Panc1 (cell line): ENCODE data around the gene PSORS1C2. TPM values are rescaled to one million over a fixed set of nuclear protein-coding genes. Genes with fewer than 3 reads are reported as not detected.
"Not testable (repeated sequence)": the region's sequence is repeated elsewhere in the genome, so short reads cannot be mapped to it uniquely, and the experiment has no call there.

Source experiments
- ATAC-seq: fragments of 200-7000 bp; cut with Tn5 transposase; 2 replicates; pipeline ENCODE4 v1.9.1; 2020; ENCODE audit warnings: mild to moderate bottlenecking, moderate library complexity
- BruUV-seq: library from RNA; stranded (reverse); fragments of 400-500 nt; replicated peaks from 2 replicates; lab custom pipeline; 2021; lab: Mats Ljungman, UMichigan
- CTCF ChIA-PET: fragments of 300-600 bp; sonication (Branson Sonifier 250); formaldehyde crosslinking; loops from one replicate; lab custom pipeline; 2022; ENCODE audit warnings: antibody characterized with exemption; lab: Charles Lee
- POLR2A ChIA-PET: fragments of 300-600 bp; sonication (Branson Sonifier 250); formaldehyde crosslinking; loops from one replicate; lab custom pipeline; 2022; ENCODE audit warnings: antibody characterized with exemption; lab: Charles Lee
- DNase-seq: peaks from one replicate; pipeline ENCODE4 v3.0.0-alpha.2; 2010; ENCODE audit warnings: low read depth, low spot score
- H3K27ac ChIP-seq: 2 replicates; pipeline ENCODE4 v1.5.1; 2011; ENCODE audit warnings: mild to moderate bottlenecking, low read length, inconsistent platforms
- H3K27me3 ChIP-seq: fragments of 200-500 bp; sonication (Bioruptor generic); 2 replicates; pipeline ENCODE4 v1.6.0; 2014; ENCODE audit warnings: low read length, inconsistent platforms; ENCODE audit not compliant: control insufficient read depth, insufficient read depth
- H3K36me3 ChIP-seq: fragments of 200-500 bp; sonication (Bioruptor generic); 2 replicates; pipeline ENCODE4 v1.5.1; 2014; ENCODE audit warnings: inconsistent platforms, mild to moderate bottlenecking, low read length, moderate library complexity; ENCODE audit not compliant: control insufficient read depth, insufficient read depth
- H3K4me1 ChIP-seq: 2 replicates; pipeline ENCODE4 v1.5.1; 2011; ENCODE audit warnings: inconsistent platforms, mild to moderate bottlenecking, low read length, moderate library complexity; ENCODE audit not compliant: control insufficient read depth, insufficient read depth
- H3K4me3 ChIP-seq, 2 experiments: 2 replicates each; pipeline ENCODE4 v1.5.1; 2011 to 2012; ENCODE audit warnings: low read depth in 2 of 2, low read length in 2 of 2, mild to moderate bottlenecking in 2 of 2, inconsistent platforms in 1 of 2, moderate library complexity in 1 of 2
- H3K9me3 ChIP-seq: fragments of 200-500 bp; sonication (Bioruptor generic); 2 replicates; pipeline ENCODE4 v1.5.1; 2014; ENCODE audit warnings: low read depth, mild to moderate bottlenecking, inconsistent platforms, low read length, moderate library complexity; ENCODE audit not compliant: control insufficient read depth, insufficient read depth
- POLR2AphosphoS5 ChIP-seq: IDR thresholded peaks from 2 replicates; pipeline ENCODE4 v1.6.1; 2012; ENCODE audit warnings: mild to moderate bottlenecking, low read depth, low read length, moderate library complexity
- SIN3A ChIP-seq: IDR thresholded peaks from 2 replicates; pipeline ENCODE4 v1.6.1; 2012; ENCODE audit warnings: low read depth, mild to moderate bottlenecking, low read length, moderate library complexity, borderline replicate concordance; ENCODE audit not compliant: insufficient read depth
- TCF7L2 ChIP-seq: IDR thresholded peaks from 2 replicates; pipeline ENCODE4 v1.6.1; 2011; ENCODE audit warnings: mild to moderate bottlenecking, low read depth, low read length, inconsistent platforms
- in situ Hi-C: cut with HindIII; loops from 2 replicates; pipeline ENCODE4 v1.10.0; 2016; ENCODE audit warnings: low sequenced_read_pairs, low pct_unique_long_range_greater_than_20kb
- intact Hi-C: fragments of 100-400 bp; cut with micrococcal nuclease; formaldehyde crosslinking; loops from one replicate; pipeline ENCODE4 v1.10.0; 2022; ENCODE audit not compliant: unreplicated experiment
- total RNA-seq: library from RNA; stranded (reverse); gene quantifications from one replicate; pipeline ENCODE4 v1.2.1, GENCODE V29; 2021; ENCODE audit not compliant: unreplicated experiment
- TF ChIP-seq, protein P1 (sequence below): fragments of 450-650 bp; IDR thresholded peaks from 2 replicates; pipeline ENCODE4 v1.5.1; 2017; ENCODE audit warnings: mild to moderate bottlenecking
- TF ChIP-seq, protein P2 (sequence below), 2 experiments: IDR thresholded peaks; 2 replicates each; pipeline ENCODE4 v1.6.1; 2011 to 2012; ENCODE audit warnings: low read depth in 2 of 2, control low read depth in 1 of 2, low read length in 1 of 2, mild to moderate bottlenecking in 1 of 2, moderate library complexity in 1 of 2; ENCODE audit not compliant: insufficient read depth in 1 of 2

The PSORS1C2 gene
- total RNA-seq, 1 experiment from 2014 or later = not detected

- H3K4me1 ChIP-seq = no peaks in the 10 kb centered on the region
- no peaks in the 10 kb centered on the region for H3K9me3 ChIP-seq
- H3K36me3 ChIP-seq = no peaks in the 10 kb centered on the region
- DNase-seq (no peak), ATAC-seq (no peak)
- intact Hi-C loops (no loop called here), in situ Hi-C loops (no loop called here)
- CTCF ChIA-PET = no interaction called here
- BruUV-seq = no TSS peak
- POLR2A ChIA-PET = no interaction called here
- no peaks in the 10 kb centered on the region for H3K27me3 ChIP-seq
- TF ChIP-seq, protein P1, sequence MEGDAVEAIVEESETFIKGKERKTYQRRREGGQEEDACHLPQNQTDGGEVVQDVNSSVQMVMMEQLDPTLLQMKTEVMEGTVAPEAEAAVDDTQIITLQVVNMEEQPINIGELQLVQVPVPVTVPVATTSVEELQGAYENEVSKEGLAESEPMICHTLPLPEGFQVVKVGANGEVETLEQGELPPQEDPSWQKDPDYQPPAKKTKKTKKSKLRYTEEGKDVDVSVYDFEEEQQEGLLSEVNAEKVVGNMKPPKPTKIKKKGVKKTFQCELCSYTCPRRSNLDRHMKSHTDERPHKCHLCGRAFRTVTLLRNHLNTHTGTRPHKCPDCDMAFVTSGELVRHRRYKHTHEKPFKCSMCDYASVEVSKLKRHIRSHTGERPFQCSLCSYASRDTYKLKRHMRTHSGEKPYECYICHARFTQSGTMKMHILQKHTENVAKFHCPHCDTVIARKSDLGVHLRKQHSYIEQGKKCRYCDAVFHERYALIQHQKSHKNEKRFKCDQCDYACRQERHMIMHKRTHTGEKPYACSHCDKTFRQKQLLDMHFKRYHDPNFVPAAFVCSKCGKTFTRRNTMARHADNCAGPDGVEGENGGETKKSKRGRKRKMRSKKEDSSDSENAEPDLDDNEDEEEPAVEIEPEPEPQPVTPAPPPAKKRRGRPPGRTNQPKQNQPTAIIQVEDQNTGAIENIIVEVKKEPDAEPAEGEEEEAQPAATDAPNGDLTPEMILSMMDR = no peak
- TF ChIP-seq SIN3A (no peak), POLR2AphosphoS5 (no peak)
- no peak within 1 kb of the TSS for H3K27ac ChIP-seq
- no peak within 1 kb of the TSS for H3K4me3 ChIP-seq
These were observed 31.7 kb upstream of the PSORS1C2 start, which contains the start of gene POU5F1 for GRCh38 chr6:31170600-31170881. POU5F1 (minus strand) TSS chr6:31170682; CDS start chr6:31170620, 62 bp downstream.

DNA sequence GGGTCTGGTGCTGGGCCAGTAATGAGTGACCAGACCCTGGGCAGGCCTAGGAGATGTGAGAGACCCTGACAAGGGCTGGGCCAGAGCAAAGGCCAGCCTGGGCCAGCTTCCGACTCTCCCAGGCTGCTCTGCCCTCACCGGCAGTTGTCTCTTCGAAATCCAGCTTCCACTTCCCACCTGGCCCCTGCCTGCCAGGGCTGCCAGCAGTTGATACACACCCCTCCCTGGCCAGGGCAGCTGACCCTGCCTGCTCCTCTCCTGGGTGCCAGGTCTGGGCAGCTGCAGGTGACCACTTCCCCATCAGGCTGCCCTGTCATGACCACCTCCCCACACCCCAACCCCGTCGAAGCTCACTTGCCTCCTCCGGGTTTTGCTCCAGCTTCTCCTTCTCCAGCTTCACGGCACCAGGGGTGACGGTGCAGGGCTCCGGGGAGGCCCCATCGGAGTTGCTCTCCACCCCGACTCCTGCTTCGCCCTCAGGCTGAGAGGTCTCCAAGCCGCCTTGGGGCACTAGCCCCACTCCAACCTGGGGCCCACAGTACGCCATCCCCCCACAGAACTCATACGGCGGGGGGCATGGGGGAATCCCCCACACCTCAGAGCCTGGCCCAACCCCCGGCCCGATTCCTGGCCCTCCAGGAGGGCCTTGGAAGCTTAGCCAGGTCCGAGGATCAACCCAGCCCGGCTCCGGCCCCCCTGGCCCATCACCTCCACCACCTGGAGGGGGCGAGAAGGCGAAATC lies 31.2 kb upstream of the PSORS1C2 start:
- H3K27me3 ChIP-seq, POLR2A ChIA-PET, H3K4me3 ChIP-seq, ATAC-seq, H3K36me3 ChIP-seq, intact Hi-C loops, H3K4me1 ChIP-seq, H3K27ac ChIP-seq, BruUV-seq, DNase-seq, CTCF ChIA-PET, in situ Hi-C loops, H3K9me3 ChIP-seq: not testable (repeated sequence)

GRCh38 chr6:31169123-31169857 lies 30.4 kb upstream of the PSORS1C2 start:
- no peak for DNase-seq
- BruUV-seq = no TSS peak
- Histone ChIP-seq H3K27me3 (no peaks in the 10 kb centered on the region), H3K27ac (no peak overlapping the region), H3K4me1 (no peaks in the 10 kb centered on the region), H3K9me3 (no peaks in the 10 kb centered on the region), H3K4me3 (no peak overlapping the region), H3K36me3 (no peaks in the 10 kb centered on the region)
- no peak for ATAC-seq
- in situ Hi-C loops = no loop called here
- TF ChIP-seq TCF7L2 = no peak
- TF ChIP-seq, protein P2, sequence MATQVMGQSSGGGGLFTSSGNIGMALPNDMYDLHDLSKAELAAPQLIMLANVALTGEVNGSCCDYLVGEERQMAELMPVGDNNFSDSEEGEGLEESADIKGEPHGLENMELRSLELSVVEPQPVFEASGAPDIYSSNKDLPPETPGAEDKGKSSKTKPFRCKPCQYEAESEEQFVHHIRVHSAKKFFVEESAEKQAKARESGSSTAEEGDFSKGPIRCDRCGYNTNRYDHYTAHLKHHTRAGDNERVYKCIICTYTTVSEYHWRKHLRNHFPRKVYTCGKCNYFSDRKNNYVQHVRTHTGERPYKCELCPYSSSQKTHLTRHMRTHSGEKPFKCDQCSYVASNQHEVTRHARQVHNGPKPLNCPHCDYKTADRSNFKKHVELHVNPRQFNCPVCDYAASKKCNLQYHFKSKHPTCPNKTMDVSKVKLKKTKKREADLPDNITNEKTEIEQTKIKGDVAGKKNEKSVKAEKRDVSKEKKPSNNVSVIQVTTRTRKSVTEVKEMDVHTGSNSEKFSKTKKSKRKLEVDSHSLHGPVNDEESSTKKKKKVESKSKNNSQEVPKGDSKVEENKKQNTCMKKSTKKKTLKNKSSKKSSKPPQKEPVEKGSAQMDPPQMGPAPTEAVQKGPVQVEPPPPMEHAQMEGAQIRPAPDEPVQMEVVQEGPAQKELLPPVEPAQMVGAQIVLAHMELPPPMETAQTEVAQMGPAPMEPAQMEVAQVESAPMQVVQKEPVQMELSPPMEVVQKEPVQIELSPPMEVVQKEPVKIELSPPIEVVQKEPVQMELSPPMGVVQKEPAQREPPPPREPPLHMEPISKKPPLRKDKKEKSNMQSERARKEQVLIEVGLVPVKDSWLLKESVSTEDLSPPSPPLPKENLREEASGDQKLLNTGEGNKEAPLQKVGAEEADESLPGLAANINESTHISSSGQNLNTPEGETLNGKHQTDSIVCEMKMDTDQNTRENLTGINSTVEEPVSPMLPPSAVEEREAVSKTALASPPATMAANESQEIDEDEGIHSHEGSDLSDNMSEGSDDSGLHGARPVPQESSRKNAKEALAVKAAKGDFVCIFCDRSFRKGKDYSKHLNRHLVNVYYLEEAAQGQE (IDR thresholded peaks at IDR 0.05; ENCODE audit: insufficient read depth in 1 of 2, low read depth in 2 of 2, low read length in 1 of 2) = no peak
- TF ChIP-seq, protein P1 = no peak
- no peak for TF ChIP-seq SIN3A
- no peak for TF ChIP-seq POLR2AphosphoS5
- CTCF ChIA-PET = no interaction called here
- POLR2A ChIA-PET = no interaction called here
- intact Hi-C loops = no loop called here
